Suppressor macrophage treated with lipopolysaccharide for 1 hour (primary cell): Measurements from ENCODE around the gene TOMM6.

Experiments used
- DNase-seq, 3 donors: peaks; one replicate each; pipeline ENCODE4 v3.0.0-alpha.2; 2020 to 2022

TOMM6 gene

DNA sequence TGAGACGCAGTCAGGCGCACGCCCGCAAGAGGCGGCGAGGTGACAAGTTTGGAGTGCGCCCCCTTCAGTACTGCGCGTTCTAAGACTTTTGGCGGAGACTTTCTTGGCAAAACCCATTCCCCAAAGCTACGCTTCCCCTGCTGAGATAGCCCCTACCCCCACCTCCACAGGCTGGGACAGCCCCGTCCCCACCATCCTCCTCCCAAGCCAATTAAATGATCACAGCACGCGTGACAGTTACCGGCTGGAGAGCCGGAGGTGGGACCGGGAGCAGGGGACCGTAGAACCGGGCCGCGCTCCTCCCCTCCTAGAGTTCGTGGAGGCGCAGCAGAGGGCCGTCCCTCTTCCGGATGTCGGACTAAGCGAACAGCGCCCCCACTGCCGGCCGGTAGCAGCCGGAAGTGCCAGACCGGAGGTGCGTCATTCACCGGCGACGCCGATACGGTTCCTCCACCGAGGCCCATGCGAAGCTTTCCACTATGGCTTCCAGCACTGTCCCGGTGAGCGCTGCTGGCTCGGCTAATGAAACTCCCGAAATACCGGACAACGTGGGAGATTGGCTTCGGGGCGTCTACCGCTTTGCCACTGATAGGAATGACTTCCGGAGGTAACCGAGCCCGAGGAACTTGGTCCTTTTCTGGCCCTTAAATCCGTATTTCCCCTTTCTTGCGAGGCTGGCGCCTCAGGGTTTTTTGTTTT is at the start of gene TOMM6:
TOMM6 (plus strand) TSS at position 476 of the 699 bp plus-strand sequence; CDS start at position 480, 4 bp downstream.
- DNase-seq = peak; percentile 96 to 98 (median 97)

DNA sequence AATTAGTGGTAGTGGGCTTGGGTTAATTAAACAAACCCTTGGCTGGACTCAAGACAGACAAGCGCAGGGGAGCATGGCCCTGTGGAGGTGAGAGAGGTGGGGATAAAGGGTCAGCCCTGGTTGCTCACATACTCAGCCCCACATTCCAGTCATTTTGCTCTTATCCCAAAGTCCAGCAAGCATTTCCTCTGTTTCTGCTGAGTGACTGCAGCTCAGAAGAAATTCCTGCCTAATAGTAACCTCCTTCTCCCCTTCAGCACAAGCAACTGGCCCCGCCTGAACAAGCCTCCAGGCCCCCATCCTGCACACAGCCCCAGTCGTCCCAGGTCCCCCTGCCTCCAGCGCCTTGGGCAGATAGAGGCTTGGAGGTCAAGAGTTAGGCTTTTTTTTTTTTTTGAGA is 48.5 kb upstream of the TOMM6 start:
- DNase-seq = no peak

DNA sequence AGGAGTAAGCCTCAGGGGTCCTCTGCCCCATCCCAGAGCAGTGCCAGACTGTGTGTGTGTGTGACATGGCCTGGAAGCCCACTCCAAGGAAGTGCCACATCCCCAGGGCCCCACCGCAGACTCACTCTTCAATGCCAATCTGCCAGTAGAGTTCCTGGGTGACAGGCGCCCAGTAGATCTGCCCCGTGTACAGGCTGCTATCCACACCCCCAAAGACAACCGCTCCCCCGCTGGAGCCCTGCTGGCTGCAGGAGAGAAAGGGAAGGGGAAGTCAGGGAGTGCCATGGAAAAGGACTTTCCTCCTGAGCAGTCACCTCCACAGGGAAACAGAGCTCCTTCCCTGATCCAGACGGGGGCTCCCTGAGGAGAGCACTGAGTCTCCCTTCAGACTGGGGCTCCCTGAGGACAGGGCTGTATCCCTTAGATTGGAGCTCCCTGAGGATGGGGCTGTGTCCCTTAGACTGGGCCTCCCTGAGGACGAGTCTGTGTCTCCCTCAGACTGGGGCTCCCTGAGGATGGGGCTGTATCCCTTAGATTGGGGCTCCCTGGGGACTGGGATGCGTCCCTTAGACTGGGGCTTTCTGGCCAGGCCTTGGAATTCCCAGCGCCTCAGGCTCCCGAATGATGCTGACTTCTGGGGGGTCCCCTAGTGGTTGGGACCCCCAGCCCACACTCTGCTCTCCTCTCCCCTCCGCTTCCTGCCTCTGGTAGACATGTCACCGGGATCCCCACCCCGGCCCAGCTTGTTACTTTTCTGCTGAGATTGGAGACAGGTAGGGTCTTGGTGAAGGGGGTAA is 46.9 kb upstream of the TOMM6 start:
- no peak for DNase-seq

DNA sequence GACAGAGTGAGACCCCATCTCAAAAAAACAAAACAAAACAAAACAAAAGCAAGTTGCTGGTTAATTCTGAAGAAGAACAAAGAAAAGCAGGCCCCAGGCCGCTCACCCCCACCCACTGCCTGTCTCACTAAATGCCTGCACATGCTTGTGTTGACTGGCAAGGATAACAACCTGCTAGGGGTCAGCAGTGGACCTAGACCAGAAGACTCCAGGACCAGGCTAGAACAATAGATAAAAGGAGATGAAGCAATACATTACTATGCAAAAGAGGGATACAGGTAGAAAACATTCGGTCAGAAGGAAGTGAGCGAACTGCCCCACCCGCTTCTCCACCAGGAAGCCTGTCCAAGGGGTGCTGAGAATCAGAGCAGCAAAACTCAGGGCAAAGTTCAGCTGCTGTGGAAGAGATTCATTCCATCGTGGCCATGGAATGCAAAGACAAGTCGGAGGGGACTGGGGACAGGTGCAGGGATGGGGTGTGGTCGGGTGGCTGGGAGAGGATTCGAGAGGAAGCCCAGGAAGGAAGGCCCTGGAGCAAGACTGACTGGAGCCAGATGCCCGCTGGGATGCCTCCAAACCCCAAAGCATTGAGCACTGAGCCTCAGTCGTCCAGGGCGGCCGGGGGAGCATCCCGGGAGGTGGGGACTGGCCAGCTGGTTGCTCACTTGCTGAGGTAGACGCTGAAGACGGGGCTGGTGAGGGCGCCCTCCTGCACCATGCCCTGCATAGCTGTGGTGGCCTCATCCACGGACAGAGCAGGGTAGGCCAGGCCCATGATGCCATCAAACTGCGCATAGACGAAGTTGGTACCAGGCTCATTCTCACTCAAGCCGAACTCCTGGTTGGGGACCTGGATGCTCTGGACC is 45.6 kb upstream of the TOMM6 start:
- DNase-seq = no peak

DNA sequence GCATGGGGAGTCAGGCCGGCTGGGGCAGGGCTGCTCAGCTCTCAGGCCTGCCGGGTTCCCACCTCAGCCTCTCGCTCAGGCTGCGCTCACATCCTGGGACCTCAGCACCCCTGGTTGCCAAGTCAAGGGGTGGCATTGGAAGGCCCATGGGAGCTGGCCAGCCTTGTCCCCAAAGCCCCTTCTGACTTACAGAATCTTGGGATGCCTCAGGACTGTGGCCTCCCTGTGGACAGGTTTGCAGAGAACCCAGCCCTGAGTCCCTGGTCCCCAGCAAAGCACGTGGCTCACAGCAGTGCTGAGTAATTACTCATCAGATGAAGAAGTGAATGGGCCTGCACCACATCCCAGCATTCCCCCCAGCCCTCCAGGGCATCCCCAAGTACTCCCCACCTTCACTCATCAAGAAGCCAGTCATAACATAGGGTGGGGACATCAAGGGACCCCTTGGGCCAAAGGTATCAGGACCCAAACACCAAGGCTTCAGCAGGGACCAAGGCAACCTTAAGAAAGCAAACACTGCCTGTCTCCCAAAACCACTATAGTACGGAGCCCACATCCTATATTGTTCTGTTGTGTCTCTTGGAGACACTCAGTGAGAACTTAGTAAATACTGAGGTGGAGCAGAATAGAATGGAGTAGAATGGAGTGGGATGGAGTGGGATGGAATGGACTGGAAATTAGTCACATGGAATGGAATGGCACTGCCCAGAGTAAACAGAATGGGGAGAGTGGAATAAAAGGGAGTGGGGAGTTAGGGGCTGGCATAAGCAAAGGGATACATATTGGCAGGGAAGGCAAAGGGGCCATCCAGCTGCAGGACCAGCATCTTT is 43.9 kb upstream of the TOMM6 start:
- DNase-seq = no peak

DNA sequence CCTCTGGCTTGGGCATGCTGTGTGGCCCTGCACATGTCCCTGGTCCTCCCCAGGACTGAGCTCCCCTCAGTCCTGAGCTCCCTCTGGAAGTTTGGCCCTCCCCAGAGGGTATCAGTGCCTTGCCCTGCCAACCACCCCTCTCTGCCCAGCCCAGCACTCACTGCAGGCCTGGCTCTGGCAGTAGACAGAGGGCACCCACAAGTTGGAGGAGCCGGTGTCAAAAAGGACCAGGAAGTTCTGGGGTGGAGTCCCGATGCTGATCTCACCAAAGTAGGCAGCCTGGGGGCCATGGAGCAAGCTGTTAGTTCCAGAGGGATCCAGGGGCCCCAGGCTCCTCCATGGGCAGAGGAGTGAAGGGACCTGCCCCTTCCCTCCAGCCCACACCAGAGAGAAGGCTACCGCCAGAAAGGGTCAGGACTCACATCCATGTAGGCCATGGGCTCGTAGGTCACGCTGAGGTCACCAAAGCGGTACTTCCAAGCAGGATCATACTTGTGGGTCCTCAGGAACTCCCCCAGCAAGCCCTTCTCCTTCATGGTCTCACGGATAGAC is 43.2 kb upstream of the TOMM6 start:
- no peak for DNase-seq

DNA sequence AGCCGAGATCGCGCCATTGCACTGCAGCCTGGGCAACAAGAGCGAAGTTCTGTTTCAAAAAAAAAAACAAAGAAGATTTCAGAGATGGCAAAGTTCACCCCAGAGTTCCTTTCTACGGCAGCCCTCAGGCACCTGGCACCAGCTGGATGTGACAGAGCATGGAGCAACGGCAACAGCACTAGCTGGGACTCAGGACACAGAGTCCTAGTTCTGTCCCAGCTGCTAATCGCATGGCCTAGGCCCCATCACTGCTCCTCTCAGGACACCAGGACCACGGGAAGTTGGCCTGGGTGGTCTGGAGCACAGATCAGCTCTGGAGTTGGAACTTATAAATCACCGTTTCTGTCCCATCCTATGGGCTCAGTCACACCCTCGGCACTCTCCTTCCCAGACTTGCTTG is 41.4 kb upstream of the TOMM6 start:
- no peak for DNase-seq

DNA sequence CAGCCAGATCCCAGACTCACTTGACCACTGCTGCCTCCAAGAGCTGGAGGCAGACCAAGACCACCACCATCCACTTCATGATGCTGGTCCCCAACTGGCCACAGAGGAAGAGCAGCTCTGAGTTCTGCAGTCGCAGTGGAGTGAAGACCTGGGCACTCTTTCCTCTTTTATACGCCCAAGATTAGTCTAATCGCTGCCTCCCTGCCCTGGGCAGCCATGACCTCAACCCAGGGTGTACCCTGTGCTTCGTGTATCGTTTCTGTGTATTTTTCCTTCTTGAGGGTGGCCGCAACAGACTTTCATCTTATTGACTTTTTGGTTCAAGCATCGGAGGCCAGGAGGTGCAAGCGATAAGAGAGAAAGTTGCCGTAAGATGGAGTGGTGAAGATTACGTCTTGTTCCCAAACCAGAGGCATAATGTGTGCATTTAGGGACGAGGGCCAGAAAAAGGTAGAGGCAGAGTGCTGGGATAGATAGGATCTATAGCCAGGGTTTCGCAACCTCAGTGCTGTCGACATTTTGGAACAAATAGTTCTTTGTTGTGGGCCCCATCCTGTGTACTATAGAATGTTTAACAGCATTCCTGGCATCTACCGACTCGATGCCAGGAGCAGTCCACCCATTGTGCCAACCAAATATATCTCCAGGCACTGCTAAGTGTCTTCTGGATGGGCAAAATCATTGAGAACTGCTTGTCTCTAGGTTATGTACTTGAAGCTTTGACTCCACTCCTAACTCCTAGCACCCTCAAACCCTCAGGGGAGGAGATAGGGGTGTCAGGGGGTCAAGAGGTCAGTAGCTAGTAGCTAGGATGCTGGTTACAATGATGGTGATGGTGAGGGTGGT is 40.0 kb upstream of the TOMM6 start, which contains the start of gene PGC:
PGC (minus strand) TSS at position 142 of the 846 bp plus-strand sequence; CDS start at position 79, 63 bp downstream.
- no peak for DNase-seq

DNA sequence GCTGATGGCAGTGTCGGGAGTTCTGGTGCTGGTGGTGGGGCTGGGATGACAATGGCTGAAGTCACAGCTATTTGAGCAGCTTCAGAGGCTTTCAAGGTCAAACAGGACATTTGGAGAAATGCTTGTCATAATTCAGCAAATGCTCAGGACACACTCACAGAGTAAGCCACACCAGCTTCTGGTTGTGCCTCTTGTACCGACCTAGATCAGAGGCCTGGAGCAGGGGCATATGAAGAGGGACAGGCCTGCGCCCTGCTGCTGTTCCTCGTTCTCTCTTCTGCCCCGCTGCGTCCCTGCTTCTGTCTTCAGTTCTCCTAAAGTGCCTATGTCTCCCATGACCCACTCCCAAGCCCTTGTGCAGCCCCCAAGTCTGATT is 39.4 kb upstream of the TOMM6 start:
- DNase-seq = no peak

DNA sequence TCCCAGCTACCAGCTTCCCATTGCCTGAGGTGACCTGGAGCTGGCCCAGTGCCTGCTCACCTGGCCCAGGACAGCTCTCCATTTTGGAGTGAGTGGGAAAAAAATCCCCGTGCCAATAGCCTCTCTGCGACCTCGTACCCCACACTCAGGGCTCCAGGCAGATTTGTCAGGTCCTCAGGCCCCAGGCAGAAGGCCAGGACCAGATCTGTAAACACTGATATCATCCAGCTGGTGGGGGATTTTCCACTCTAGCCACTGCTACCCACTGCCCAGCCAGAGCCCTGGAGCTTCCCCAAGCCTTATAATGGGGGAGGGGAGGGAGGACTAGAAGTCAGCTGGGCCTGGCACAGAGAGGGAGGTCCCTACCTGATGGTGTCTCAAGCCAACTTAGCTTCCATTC is 39.0 kb upstream of the TOMM6 start:
- peak; percentile 35 to 57 (median 50) for DNase-seq

DNA sequence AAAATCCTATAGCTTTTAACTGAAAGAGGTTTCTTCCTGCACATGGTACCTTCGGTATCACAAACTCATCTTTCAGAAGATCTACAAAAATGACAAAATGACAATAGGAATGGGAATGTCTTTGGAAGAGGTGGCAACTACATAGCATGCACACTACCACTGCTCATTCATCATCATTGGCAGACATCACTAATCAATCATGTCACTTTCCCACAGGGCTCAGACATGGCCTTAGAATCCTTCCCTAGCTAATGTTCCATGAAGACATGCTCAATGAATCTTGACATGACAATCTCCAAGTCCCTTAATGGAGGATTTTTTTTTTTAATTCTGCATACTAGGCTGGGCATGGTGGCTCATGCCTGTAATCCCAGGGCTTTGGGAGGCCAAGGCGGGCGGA is 37.1 kb upstream of the TOMM6 start:
- no peak for DNase-seq

DNA sequence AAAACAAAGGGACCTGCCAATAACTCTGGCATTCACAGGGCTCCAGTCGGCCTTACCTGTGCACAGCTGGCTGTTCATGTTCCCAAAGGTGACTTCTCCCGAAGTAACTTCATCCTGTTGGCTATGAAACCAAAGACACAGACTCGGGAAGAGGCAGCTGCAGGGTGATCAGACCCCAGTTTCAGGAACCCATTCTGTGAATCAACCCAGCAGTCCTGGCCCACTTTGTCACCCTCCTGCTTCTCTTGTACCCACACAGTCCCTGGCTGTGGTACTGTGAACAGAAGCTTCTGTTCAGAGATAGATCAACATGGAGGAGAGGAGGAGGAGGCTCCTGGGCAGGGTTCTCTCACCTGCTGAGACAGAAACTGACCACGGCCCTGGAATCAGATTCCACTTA is 31.6 kb upstream of the TOMM6 start:
- no peak for DNase-seq

DNA sequence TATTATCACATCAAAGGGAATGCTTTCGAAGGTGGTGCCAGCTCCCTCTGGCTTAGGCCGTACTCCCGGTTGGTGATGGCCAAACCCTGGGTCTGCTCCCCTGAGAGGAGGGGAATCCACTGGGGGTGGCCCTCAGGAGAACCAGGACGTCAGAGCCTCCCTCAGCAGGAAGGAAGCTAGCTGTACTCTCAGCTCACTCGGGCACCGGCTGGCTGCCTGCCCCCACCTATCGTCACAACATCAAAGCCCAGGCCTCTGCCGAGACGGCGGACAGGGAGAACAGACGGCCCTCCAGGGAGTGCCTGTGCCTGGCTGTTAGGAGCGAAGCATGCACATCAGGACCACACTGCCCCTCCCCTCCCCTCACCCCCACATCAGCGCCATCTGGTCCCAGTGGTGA is 31.1 kb upstream of the TOMM6 start:
- no peak for DNase-seq

DNA sequence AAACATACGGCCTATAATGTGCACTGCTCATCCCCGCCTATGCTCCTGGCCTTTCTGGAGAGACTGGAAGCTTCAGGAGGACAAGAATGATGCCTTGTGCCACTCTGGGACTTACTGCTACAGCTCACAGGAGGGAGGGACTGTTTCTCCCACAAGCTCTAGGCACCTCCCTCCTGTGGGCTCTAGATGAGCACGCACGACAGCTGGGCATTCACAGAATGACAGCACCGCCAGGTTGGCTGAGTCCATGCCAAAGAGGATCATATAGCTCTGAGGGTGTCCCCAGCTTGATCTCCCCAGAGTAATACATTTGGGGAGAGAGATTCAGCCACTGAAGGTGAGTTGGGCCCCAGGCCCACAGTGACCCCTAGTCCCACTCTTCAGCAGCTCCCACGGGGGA is 30.2 kb upstream of the TOMM6 start:
- no peak for DNase-seq

DNA sequence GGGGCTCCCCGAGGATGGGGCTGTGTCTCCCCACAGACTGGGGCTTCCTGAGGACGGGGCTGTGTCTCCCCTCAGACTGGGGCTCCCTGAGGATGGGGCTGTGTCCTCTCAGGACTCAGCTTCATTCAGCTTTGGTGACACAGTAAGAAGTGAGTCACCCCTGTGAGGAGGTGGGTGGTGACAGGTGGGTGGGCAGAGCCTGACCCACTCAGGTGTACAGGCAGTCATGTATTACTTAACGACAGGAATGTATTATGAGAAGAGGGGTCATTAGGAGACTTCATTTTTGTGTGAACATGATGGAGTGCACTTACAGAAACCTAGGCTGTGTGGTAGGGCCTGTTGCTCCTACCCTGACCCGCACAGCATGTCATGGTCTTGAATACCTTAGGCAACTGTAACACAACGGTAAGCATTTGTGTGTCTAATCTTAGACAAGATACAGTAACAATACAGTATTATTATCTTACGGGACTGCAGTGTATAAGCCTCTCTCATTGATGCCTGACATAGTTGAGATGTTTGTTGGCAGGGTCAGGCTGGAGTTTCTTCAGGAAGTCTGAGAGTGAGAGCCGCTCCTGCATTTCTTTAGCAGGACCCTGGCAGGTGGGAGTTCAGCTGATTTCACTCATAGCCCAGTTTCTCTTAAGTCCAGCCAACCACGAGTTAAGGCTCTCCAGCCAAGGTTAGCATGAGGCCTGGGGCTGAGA is 29.4 kb upstream of the TOMM6 start:
- DNase-seq = no peak

DNA sequence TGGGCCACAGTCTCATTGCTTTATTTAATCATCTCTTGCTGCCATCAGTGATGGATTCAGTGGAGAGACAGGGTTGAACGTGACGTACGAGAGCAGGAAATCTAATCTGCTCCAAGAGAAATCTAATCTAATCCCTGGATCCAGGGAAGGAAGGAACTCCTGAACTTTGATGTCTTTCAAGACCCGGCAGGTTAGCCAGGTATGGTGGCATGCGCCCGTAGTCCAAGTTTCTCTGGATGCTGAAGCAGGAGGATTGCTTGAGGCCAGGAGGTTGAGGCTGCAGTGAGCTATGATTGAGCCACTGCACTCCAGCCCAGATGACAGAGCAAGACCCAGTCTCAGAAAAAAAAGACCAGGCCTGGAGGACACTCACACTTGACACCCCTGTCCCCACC is 28.9 kb upstream of the TOMM6 start:
- no peak for DNase-seq

DNA sequence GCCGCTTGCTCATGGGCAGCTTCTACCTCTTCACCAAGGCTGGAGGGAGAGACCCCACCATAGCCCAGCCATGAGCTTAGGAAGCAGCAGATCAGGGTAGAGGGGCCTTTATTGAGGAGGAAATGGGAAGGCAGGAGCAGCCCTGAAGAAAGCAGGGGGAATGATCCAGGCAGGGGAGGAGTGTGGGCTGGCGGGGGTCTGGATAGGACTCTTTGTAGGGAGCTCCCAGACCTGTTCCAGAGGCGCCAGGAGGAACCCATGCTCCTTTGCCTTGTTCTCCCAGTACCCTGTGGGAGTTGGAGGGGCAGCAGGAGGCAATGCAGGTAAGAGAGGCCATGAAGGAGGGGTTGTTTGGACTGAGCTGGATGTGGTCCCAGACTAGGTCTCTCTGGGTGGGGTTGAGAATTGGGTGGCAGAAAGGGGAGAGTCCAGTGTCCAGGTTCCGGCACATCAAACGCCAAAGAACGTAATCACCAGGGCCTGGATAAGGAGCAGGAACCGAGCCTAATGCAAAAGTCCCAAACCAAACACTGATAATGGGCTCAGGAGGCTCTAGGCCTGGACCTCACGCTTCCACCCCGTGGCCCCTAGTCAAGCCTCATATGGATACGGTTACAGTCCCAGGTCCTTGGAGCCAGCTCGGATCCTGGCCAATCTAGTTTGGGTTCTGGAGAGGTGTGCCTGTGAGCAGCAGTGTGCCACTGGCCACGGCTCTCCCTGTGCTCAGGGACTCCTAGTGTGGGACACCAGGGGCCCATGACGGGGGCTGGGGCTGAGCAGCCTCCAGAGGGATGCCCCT is 28.2 kb upstream of the TOMM6 start:
- no peak for DNase-seq

DNA sequence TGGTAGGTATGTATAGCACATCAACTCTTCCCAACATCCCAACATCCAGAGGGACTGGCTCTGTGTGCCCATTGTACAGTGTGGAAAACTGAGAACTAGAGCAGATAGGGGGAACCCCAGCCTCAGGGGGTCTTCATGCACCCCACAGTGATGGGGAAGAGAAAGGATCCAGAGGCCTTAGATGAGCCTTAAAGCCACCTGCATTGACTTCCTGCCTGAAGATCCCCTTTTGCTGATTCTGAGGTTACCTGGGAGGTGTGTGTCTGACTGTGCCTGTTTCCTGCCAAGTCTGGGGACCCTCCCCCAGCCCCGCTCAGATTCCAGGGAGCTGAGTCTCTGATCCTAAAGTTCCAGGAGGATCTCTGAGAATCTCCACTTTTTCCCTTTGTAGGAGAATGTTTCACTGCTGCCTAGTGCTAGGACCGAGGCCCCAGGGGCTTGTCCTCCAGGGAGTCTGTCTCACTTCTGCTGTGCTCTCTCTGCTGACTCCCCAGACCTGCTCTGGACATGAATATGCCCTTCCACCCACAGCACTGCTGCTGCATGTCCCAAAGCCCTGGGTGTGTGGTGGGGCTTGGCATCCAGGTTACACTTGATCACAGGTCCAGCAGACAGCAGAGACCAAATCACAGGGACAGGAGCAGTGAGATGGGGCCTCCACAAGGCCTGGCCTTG is 27.5 kb upstream of the TOMM6 start:
- DNase-seq = no peak

DNA sequence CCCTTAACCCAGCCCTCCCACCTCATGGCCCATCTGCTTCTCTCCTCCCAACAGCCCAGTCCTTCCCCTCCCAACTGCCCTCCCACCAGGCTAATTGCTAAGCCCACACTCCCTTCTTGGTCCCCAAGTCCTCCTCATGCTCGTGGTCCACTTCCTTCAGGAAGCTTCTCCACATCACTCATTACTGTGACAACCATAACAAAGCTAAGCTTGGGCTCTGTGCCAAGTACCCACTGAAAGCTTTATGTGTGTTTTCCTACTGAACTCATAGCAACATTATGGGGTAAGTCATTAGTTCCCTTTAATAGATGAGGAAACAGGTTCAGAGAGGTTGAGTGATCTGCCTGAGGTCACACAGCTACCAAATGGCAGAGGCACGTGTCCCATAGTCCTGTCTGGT is 24.0 kb upstream of the TOMM6 start:
- DNase-seq = peak in 1 of 3 donors; percentile 33
